Fibroblast of skin of right quadriceps (primary cell): ENCODE data around the gene NMNAT3.
A peak's percentile ranks its signal among the peaks of the same experiment; 100 is the strongest.

ENCODE experiments used
- DNase-seq: peaks from one replicate; pipeline ENCODE4 v3.0.0-alpha.2; 2013

NMNAT3 gene

GRCh38 chr3:139538733-139539132 is 139.0 kb downstream of the NMNAT3 start:
- DNase-seq, result no peak

DNA sequence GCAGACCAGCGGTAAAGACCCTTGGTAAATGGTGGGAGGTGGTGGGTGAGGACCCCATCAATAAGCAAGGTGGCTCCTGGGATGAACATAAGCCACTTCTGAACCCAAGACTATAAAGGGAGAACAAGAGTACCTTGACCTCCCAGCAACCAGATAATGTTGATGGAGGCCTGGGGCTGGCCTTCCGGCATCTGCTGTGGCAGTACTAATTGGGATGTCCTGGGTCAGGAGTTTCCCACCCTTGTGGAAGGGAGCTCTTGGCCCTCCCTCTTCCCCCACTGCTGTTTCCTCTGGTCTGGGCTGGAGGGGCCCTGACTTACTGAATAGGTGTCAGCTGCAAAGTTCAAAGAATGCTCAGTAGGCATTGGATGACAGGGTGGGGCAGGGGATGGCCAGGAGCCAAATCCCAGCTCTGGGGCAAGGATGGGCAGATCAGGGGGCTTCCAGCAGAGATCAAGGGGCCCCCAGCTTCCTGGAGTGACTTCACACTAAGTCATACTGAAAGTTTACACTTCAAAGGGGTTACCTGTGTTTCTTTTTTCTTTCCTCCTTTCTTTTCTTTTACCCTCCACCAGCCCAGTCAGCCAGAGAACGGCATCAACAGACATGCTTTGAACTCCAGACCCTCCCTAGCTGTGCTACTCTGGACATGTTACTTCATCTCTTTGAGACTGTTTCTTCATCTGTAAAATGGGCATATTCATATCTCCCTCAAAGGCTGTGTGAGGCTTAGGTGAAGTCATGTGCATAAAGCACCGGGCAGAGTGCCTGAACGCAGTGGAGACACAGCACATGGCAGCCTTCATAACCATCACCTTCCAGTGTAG is 139.8 kb downstream of the NMNAT3 start:
- DNase-seq, result no peak

DNA sequence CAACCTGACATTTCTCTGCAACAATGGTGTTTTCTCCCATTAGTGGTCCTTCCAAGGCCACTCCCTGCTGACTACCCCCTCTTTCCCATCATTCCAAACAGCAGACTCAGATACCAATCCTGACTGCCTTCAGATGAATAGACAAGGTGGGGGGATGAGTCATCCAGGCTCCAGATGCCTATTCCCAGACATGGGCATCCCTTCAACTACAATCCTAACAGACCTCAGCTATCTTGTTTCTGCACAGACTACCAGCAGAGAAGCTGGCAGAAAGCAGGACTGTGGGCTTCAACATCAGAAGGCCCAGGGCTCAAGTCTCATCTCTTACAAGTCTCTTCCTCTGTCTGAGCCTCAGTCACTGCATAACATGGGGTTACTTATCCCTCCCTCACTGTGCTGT is 140.4 kb downstream of the NMNAT3 start:
- DNase-seq, result peak; percentile 76

DNA sequence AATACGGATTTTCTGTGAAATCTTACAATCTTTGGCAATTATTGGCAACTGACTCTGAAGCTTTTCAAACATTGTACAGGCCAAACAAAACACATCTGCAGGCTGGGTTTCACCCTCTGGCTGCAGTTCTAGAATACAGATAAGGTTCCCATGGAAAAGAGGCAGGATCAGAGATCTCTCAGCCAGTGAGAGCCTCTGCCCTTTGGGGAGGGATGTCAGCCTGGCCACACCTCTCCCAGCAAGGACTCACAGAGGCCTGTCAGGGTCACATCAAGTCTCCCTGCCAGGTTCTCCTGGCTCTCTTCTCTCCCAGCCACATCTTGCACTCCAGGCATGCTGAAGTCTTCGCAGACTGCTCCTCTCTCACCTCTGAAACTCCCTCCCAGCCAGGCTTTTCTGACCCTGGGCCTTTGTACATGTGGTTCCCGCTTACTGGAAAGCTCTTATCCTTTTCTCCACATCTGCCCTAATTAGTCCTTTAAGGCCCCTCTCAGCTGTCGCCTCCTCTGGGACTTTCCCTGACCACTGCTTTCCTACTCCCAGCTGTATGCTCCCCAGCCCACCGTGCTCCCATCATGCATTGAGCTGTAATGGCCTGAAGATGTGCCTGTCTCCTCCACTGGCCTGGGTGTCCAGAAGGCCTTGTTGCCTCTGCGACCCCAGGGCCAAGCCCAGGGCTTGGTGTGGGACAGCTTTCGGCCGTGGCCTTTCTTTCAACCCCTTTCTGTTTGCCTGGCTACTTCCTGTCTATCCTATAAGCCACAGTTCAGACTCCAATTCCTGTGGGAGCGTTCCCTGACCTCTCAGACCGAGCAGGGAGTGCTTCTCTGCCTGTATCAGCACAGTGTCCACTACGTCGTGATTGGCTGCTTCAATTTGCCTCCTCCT is 142.5 kb downstream of the NMNAT3 start:
- DNase-seq, result peak; percentile 47

DNA sequence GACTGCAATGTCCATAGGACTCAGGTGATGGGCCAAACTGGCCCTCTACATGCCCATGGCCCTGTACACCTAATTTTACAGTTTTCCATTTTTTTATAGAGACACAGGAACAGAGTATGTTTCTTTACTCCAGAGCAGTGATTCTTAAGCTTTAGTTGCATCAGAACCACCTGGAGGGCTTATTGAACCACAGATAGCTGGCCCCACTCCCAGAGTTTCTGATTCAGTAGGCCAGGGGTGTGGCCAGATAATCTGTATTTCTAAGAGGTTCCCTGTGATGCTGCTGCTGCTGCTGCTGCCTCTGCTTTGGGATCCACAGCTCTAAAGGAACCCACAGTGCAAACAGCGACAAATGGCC is 143.3 kb downstream of the NMNAT3 start:
- peak; percentile 88 for DNase-seq

GRCh38 chr3:139533781-139534454 is 143.9 kb downstream of the NMNAT3 start:
- peak; percentile 69 for DNase-seq

GRCh38 chr3:139532976-139533375 is 144.8 kb downstream of the NMNAT3 start:
- DNase-seq, result no peak

GRCh38 chr3:139530717-139531116 is 147.1 kb downstream of the NMNAT3 start:
- DNase-seq, result no peak

DNA sequence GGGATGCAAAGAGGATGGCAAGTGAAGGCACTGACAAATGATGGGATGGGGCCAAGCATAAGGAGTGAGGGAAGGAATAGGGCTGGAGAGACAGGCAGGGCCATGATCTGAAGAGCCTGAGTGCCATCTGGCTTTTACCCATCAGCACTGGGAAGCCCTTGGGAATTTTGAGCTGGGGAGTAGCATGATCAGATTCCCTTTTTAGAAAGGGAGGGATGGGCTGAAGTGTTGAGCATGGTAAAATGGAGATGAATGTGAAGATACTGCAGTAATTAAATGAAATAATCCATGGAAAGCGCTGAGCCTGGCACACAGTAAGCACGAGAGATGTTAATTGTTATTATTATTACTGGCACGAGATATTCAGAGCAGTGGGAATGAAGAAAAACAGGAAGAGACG is 148.1 kb downstream of the NMNAT3 start:
- DNase-seq, result no peak

- DNase-seq, result no peak
These were observed 148.8 kb downstream of the NMNAT3 start for GRCh38 chr3:139528924-139529323.

DNA sequence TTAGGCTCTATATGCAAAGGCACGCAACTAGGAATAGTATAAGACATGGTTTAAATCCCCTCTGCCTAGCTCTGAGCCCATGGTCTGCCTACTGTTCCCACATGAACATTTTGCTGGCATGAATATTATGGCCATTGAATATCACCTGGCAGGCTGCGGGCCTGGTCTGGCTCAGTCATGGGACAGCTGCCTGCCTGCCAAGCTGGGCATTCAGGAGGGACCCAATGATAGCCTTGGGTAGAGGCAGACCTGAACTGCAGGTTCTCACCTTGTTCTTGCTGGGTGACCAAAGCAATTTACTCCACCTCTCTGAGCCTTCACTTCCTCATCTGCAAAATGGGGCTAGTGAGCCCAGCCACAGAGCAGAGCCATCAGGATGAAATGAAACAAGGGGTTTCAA is 149.5 kb downstream of the NMNAT3 start:
- no peak for DNase-seq

GRCh38 chr3:139527265-139527664 is 150.5 kb downstream of the NMNAT3 start:
- DNase-seq, result no peak

DNA sequence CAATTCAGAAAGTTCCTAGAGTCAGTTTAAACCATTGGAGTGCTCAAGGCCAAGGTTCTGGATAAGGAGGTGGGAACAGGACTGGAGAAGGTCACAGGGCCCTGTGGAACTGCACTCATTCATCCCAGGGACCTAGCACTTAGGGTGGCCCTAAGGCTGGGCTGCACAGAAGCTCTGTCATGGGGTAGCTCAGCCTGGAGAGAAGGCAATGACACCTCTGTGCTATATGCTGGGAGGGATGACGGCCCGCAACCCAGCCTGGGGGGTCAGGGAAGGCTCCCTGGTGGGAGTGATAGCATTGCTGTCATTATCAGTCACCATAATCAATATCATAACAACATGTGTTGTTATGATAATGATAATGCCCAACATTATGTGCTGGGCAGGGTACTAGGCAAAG is 151.6 kb downstream of the NMNAT3 start:
- no peak for DNase-seq

DNA sequence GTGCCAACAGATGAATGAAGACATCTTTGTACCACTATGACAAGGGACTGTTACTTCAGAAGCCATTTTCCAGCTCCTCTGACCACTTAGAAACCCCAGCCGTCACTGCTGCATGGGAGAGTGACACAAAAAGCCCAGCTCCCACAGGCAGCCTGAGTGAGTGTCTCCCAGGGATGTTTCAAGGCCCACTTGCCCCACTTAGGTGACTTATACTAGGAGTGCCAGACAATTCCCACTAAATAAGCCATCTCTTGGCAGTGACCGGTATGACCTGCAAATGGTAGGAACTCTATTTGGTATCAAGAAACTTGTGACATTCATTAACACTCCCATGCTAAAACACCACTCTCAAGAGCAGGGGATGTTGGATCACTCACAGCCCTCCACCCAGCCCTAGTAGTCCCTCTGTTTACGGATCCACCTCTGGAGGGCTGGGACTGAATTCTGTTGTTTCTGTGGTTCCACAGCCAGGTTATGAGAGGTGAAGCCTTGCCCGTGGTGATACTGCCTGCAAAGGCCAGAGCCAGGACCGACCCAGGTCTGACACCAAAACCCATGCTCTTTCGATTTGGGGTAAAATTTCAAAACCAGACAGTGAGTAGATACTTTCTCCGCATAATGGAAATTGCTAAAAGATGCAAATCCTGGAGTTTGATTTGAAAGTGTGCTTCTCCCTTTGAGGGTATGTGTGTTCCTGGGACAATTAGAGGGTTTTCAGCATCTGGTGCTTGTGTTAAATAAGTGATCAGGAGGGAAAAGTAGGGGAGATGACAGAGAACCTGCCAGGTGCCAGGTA is 152.7 kb downstream of the NMNAT3 start:
- no peak for DNase-seq

GRCh38 chr3:139523718-139524117 is 154.1 kb downstream of the NMNAT3 start:
- no peak for DNase-seq

DNA sequence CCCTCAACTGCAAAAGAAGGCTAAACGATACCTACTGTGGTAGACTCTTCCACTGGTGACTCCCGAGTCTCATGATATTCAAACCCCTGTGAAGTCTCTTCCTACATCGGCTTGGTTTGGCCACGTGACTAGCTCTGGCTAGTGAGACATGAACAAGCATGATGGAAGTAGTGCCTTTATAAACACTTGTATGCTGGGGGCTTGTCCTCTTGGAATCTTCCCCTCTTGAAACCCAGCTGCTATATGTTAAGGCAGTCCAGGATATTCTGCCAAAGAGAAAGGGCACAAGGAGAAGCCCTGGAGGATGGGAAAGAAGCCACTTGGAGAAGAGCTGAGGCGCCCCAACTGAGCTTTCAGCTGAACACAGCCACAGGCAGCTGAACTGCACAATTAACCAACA is 154.6 kb downstream of the NMNAT3 start:
- DNase-seq, result no peak

DNA sequence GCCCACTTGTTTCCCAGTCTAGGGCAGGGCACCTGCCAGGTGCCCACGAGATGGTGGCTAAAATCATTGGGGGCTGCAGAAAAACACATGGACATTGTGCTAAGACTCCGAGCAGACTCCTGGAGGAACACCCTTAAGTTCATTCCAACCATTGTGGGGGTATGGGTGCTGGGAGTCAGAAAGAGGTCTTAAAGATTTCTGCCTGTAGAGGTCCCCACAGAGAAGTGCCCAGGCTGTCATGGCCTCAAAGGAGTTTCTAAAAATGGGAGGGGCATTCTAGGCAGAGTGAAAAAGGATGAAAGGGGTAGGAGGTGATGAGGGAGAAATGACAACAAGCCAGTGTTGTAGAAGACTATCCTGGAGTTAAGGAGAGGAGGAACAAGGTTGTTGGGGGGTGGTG is 155.4 kb downstream of the NMNAT3 start:
- no peak for DNase-seq

- DNase-seq, result no peak
These were observed 156.0 kb downstream of the NMNAT3 start for GRCh38 chr3:139521816-139522215.

DNA sequence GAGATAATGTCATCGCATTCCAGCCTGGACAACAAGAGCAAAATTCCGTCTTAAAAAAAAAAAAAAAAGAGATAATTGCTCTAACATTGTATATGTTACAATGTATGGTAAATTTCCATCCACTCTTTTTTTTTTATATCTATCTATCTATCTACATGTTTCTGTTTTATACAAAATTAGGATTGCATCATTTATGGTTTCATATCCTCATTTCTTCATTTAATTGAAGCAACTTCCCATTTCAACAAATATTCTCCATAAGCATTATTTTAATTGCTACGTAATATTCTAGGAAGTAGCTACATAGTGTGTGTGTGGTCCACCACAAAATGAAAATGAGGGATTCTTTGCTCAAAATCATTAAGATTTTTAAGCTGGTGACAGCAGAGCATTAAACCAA is 156.6 kb downstream of the NMNAT3 start:
- DNase-seq, result no peak

- peak; percentile 32 for DNase-seq
These were observed 157.6 kb downstream of the NMNAT3 start for GRCh38 chr3:139519998-139520737.

DNA sequence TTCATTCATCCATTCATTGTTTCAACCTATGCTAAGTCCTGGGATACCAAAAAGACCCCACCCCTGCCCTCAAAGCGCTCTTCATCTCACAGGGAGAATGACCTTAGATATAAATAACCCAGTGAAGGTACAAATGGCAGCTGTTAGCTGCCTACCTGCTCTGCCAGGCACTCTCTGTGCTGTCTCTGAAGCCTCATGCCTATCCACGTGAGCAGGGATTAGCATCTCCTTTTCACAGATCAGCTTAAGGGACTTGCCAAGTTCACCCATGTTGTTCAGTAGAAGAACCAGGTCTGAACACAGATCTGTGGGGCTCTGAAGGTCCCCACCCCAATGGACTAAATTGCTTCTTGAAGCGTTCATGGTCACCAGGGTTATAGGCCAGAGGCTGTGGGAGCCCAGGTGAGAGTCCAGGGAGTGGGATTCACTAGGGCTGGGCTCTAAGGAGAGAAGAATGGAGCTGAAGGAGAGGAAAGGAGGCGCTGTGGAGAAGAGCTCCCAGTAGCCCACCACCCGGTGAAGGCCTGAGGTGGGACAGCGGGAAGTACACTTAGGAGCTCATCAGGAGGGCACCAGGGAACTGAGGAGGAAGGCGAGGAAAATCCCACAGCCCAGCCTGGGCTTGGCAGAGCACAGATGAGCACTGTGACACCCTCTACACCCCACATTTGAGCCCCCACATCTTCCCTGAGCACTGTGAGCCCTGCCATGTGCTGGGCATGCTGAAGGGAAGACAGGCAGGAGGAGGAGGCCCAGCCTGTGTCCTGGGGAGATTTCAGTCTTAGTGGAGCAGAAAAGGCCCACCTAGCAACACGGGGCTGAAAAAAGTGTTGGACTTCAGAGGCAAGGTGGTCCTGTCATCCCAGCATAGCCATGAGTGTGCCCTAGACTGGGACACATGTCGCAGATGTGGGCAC is 158.6 kb downstream of the NMNAT3 start:
- DNase-seq, result no peak
